HCT116 (cell line): ENCODE measurements around the gene TEAD3. TPM values are rescaled to one million over a fixed set of nuclear protein-coding genes. Genes with fewer than 3 reads are reported as not detected.

Experiments
- ATAC-seq: fragments of 200-7000 bp; cut with Tn5 transposase; 2 replicates; pipeline ENCODE4 v1.9.1; 2020; ENCODE audit warnings: mild to moderate bottlenecking, moderate library complexity
- BruUV-seq: library from RNA; stranded (reverse); fragments of 400-500 nt; replicated peaks from 2 replicates; lab custom pipeline; 2021; lab: Mats Ljungman, UMichigan
- CTCF ChIA-PET: fragments of 300-600 bp; sonication (Branson Sonifier 250); formaldehyde crosslinking; loops from one replicate; lab custom pipeline; 2021; ENCODE audit warnings: antibody characterized with exemption; lab: Charles Lee
- POLR2A ChIA-PET: fragments of 300-600, 350-600 bp; sonication (Branson Sonifier 250); formaldehyde crosslinking; loops from one replicate; lab custom pipeline; 2021; ENCODE audit warnings: antibody characterized with exemption; lab: Charles Lee
- RAD21 ChIA-PET, 2 experiments: fragments of 300-600 bp; sonication (Branson Sonifier 250); formaldehyde crosslinking; loops; one replicate each; lab custom pipeline; 2023; ENCODE audit warnings: low total read pairs in 2 of 2; ENCODE audit not compliant: uncharacterized antibody in 2 of 2, unreplicated experiment in 2 of 2, low non-redundant PET in 1 of 2; lab: Charles Lee
- DNase-seq: peaks from one replicate; pipeline ENCODE4 v3.0.0-alpha.2; 2010; ENCODE audit warnings: low read depth, low spot score
- H2AFZ ChIP-seq: fragments of 200-600 bp; shearing (Covaris generic), sonication (generic); 2 replicates; pipeline ENCODE4 v1.6.1; 2017; ENCODE audit warnings: low read depth, mixed run types, mixed read lengths, antibody characterized with exemption, low read length; ENCODE audit not compliant: poor library complexity, severe bottlenecking
- H3K27ac ChIP-seq: 2 replicates; pipeline ENCODE4 v1.5.1; 2012; ENCODE audit warnings: low read depth, low read length
- H3K27me3 ChIP-seq: fragments of 200-600 bp; sonication (generic); 2 replicates; pipeline ENCODE4 v1.6.1; 2016; ENCODE audit warnings: mixed run types, low read length, mixed read lengths; ENCODE audit not compliant: insufficient read depth
- H3K36me3 ChIP-seq, 2 experiments: fragments of 200-500 bp in 1 of 2; fragments of 200-600 bp in 1 of 2; sonication (Bioruptor generic) in 1 of 2; sonication (generic) in 1 of 2; 2 replicates each; pipeline versions ENCODE4 v1.5.1 to v1.6.1; 2014 to 2016; ENCODE audit warnings: low read length in 2 of 2, inconsistent platforms in 1 of 2, mixed read lengths in 1 of 2, mixed run types in 1 of 2; ENCODE audit not compliant: insufficient read depth in 2 of 2, control insufficient read depth in 1 of 2
- H3K4me1 ChIP-seq, 2 experiments: fragments of 200-600 bp in 1 of 2; sonication (generic) in 1 of 2; 2 replicates each; pipeline versions ENCODE4 v1.5.1 to v1.6.1; 2012 to 2017; ENCODE audit warnings: low read length in 2 of 2, inconsistent platforms in 1 of 2, mild to moderate bottlenecking in 1 of 2, mixed read lengths in 1 of 2, mixed run types in 1 of 2, moderate library complexity in 1 of 2; ENCODE audit not compliant: insufficient read depth in 2 of 2, control insufficient read depth in 1 of 2
- H3K4me2 ChIP-seq: fragments of 200-600 bp; sonication (generic); 2 replicates; pipeline ENCODE4 v1.6.1; 2017; ENCODE audit warnings: mixed run types, low read length, mixed read lengths
- H3K4me3 ChIP-seq, 2 experiments: fragments of 200-600 bp in 1 of 2; sonication (generic) in 1 of 2; replicated peaks in 1 of 2; 2 replicates each; pipeline ENCODE4 v1.5.1; 2011 to 2016; ENCODE audit warnings: low read length in 2 of 2, control low read depth in 1 of 2, low read depth in 1 of 2, mild to moderate bottlenecking in 1 of 2, mixed read lengths in 1 of 2, mixed run types in 1 of 2
- H3K79me2 ChIP-seq: fragments of 200-600 bp; sonication (generic); 2 replicates; pipeline ENCODE4 v1.6.1; 2017; ENCODE audit warnings: mild to moderate bottlenecking, mixed run types, low read length, moderate library complexity, mixed read lengths; ENCODE audit not compliant: insufficient read depth
- H3K9ac ChIP-seq: fragments of 200-600 bp; sonication (generic); 2 replicates; pipeline ENCODE4 v1.6.1; 2016; ENCODE audit warnings: low read length, mixed read lengths
- H3K9me2 ChIP-seq: fragments of 200-600 bp; sonication (generic), shearing (Covaris generic); 2 replicates; pipeline ENCODE4 v1.6.1; 2017; ENCODE audit warnings: mixed run types, mild to moderate bottlenecking, moderate library complexity; ENCODE audit not compliant: insufficient read depth
- H3K9me3 ChIP-seq, 2 experiments: fragments of 200-500 bp in 1 of 2; fragments of 200-600 bp in 1 of 2; sonication (Bioruptor generic) in 1 of 2; sonication (generic) in 1 of 2; 2 replicates each; pipeline ENCODE4 v1.6.1; 2014 to 2017; ENCODE audit warnings: low read length in 2 of 2, mixed read lengths in 2 of 2, inconsistent platforms in 1 of 2, low read depth in 1 of 2, mild to moderate bottlenecking in 1 of 2, mixed run types in 1 of 2, moderate library complexity in 1 of 2; ENCODE audit not compliant: control insufficient read depth in 1 of 2, insufficient read depth in 1 of 2
- H4K20me1 ChIP-seq: fragments of 200-600 bp; sonication (generic), shearing (Covaris generic); 2 replicates; pipeline ENCODE4 v1.6.1; 2017; ENCODE audit warnings: mixed run types, mild to moderate bottlenecking, moderate library complexity; ENCODE audit not compliant: insufficient read depth
- CEBPB ChIP-seq: IDR thresholded peaks from 2 replicates; pipeline ENCODE4 v1.6.1; 2012; ENCODE audit warnings: low read depth
- CTCF ChIP-seq, 3 experiments: fragments of 200-600 bp in 1 of 3; sonication (generic) in 1 of 3; IDR thresholded peaks in 2 of 3; conservative IDR thresholded peaks in 1 of 3; 2 replicates each; pipeline ENCODE4 v1.5.1; 2012 to 2017; ENCODE audit warnings: low read depth in 2 of 3, low read length in 2 of 3, antibody characterized with exemption in 1 of 3, borderline replicate concordance in 1 of 3, control low read depth in 1 of 3, mild to moderate bottlenecking in 1 of 3, mixed read lengths in 1 of 3, mixed run types in 1 of 3, moderate library complexity in 1 of 3; ENCODE audit not compliant: insufficient read depth in 1 of 3
- EGR1 ChIP-seq: IDR thresholded peaks from 2 replicates; pipeline ENCODE4 v1.6.1; 2012; ENCODE audit warnings: low read depth
- ELF1 ChIP-seq: IDR thresholded peaks from 2 replicates; pipeline ENCODE4 v1.6.1; 2012; ENCODE audit warnings: low read depth, borderline replicate concordance
- EZH2 ChIP-seq: fragments of 200-600 bp; sonication (generic); IDR thresholded peaks from 2 replicates; pipeline ENCODE4 v1.6.1; 2017; ENCODE audit warnings: antibody characterized with exemption, mixed run types
- EZH2phosphoT487 ChIP-seq: fragments of 200-600 bp; IDR thresholded peaks from 2 replicates; pipeline ENCODE4 v1.6.1; 2018; ENCODE audit warnings: antibody characterized with exemption, borderline replicate concordance
- JUND ChIP-seq: IDR thresholded peaks from 2 replicates; pipeline ENCODE4 v1.6.1; 2012
- POLR2A ChIP-seq: IDR thresholded peaks from 2 replicates; pipeline ENCODE4 v1.7.0; 2011; ENCODE audit warnings: borderline replicate concordance; ENCODE audit not compliant: insufficient read depth, insufficient read length; ENCODE audit errors: extremely low read depth
- RAD21 ChIP-seq: IDR thresholded peaks from 2 replicates; pipeline ENCODE4 v1.6.1; 2012; ENCODE audit warnings: low read depth, mild to moderate bottlenecking
- REST ChIP-seq: IDR thresholded peaks from 2 replicates; pipeline ENCODE4 v1.6.1; 2012; ENCODE audit warnings: low read depth
- SIN3A ChIP-seq: IDR thresholded peaks from 2 replicates; pipeline ENCODE4 v1.6.1; 2012; ENCODE audit warnings: low read depth
- SP1 ChIP-seq: IDR thresholded peaks from 2 replicates; pipeline ENCODE4 v1.6.1; 2012; ENCODE audit warnings: low read depth
- TCF7L2 ChIP-seq: IDR thresholded peaks from 2 replicates; pipeline ENCODE4 v1.7.0; 2011; ENCODE audit warnings: borderline replicate concordance, inconsistent platforms; ENCODE audit not compliant: insufficient read depth, insufficient read length; ENCODE audit errors: extremely low read depth
- YY1 ChIP-seq: IDR thresholded peaks from 2 replicates; pipeline ENCODE4 v1.6.1; 2011; ENCODE audit warnings: low read length, low read depth, moderate library complexity, mild to moderate bottlenecking; ENCODE audit not compliant: insufficient replicate concordance; ENCODE audit errors: extremely low read depth
- ZFX ChIP-seq: fragments of 450-650 bp; IDR thresholded peaks from 2 replicates; pipeline ENCODE4 v1.6.1; 2017
- ZNF274 ChIP-seq: fragments of 200-500 bp; sonication (Bioruptor generic); IDR thresholded peaks from 2 replicates; pipeline ENCODE4 v1.6.1; 2014; ENCODE audit warnings: mild to moderate bottlenecking, low read depth, low read length, inconsistent platforms
- intact Hi-C: fragments of 100-400 bp; cut with micrococcal nuclease; formaldehyde crosslinking; loops from 2 replicates; pipeline ENCODE4 v1.10.0; 2022
- total RNA-seq: library from RNA; stranded (reverse); gene quantifications from one replicate; pipeline ENCODE4 v1.2.1, GENCODE V29; 2021; ENCODE audit not compliant: unreplicated experiment
- TF ChIP-seq, protein P1 (sequence below): IDR thresholded peaks from 2 replicates; pipeline ENCODE4 v1.6.1; 2012
- TF ChIP-seq, protein P2 (sequence below): IDR thresholded peaks from 2 replicates; pipeline ENCODE4 v1.6.1; 2011; ENCODE audit warnings: mild to moderate bottlenecking, low read length, moderate library complexity; ENCODE audit not compliant: insufficient replicate concordance; ENCODE audit errors: extremely low read depth
- TF ChIP-seq, protein P3 (sequence below): IDR thresholded peaks from 2 replicates; pipeline ENCODE4 v1.6.1; 2012

TEAD3 gene
- total RNA-seq, 1 experiment from 2014 or later = 21.8 TPM

DNA sequence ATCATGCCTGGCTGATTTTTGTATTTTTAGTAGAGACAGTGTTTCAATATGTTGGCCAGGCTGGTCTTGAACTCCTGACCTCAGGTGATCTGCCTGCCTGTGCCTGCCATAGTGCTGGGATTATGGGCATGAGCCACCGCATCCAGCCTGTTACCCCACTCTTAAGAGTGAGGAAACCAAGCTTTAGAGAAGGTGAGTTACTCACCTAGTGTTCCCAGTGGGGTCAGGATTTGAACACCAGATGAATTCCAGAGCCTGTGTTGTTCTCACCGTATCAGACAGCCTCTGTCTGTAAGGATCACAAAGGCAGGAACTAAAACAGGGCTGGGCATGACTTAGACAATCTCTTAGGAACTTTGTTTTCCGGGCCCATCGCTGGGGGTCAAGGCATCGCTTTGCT, 54.2 kb downstream of the TEAD3 start:
- ATAC-seq (no peak), DNase-seq (no peak)
- ChIA-PET POLR2A (interaction anchor here (0.6 kb wide), 1 partner anchor 1245 kb away, joined by 3 read pairs; no protein-coding TSS in a partner anchor), RAD21 (no interaction called here), CTCF (no interaction called here)
- BruUV-seq = no TSS peak
- intact Hi-C loops = no loop called here
- no peak for TF ChIP-seq EZH2
- TF ChIP-seq JUND = no peak
- no peak for TF ChIP-seq EGR1
- no peak for TF ChIP-seq RAD21
- no peak for TF ChIP-seq CTCF (IDR thresholded peaks at IDR 0.05 in 2 of 3, conservative IDR thresholded peaks at IDR 0.05 in 1 of 3; ENCODE audit: borderline replicate concordance in 1 of 3, insufficient read depth in 1 of 3, low read depth in 2 of 3, low read length in 2 of 3)
- TF ChIP-seq, protein P1, sequence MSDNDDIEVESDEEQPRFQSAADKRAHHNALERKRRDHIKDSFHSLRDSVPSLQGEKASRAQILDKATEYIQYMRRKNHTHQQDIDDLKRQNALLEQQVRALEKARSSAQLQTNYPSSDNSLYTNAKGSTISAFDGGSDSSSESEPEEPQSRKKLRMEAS = no peak
- no peak for TF ChIP-seq YY1
- no peak for TF ChIP-seq CEBPB
- no peak for TF ChIP-seq SP1
- TF ChIP-seq ZFX = no peak
- no peak for TF ChIP-seq POLR2A
- TF ChIP-seq, protein P2, sequence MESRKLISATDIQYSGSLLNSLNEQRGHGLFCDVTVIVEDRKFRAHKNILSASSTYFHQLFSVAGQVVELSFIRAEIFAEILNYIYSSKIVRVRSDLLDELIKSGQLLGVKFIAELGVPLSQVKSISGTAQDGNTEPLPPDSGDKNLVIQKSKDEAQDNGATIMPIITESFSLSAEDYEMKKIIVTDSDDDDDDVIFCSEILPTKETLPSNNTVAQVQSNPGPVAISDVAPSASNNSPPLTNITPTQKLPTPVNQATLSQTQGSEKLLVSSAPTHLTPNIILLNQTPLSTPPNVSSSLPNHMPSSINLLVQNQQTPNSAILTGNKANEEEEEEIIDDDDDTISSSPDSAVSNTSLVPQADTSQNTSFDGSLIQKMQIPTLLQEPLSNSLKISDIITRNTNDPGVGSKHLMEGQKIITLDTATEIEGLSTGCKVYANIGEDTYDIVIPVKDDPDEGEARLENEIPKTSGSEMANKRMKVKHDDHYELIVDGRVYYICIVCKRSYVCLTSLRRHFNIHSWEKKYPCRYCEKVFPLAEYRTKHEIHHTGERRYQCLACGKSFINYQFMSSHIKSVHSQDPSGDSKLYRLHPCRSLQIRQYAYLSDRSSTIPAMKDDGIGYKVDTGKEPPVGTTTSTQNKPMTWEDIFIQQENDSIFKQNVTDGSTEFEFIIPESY = no peak
- no peak for TF ChIP-seq ZNF274
- no peak for TF ChIP-seq REST
- TF ChIP-seq SIN3A = no peak
- TF ChIP-seq TCF7L2 = no peak
- no peak for TF ChIP-seq ELF1
- no peak for TF ChIP-seq EZH2phosphoT487
- TF ChIP-seq, protein P3, sequence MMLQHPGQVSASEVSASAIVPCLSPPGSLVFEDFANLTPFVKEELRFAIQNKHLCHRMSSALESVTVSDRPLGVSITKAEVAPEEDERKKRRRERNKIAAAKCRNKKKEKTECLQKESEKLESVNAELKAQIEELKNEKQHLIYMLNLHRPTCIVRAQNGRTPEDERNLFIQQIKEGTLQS = no peak
- no peaks in the 10 kb centered on the region for H3K36me3 ChIP-seq
- no peak overlapping the region for H3K4me3 ChIP-seq
- no peaks in the 10 kb centered on the region for H3K79me2 ChIP-seq
- H3K9me2 ChIP-seq = no peaks in the 10 kb centered on the region
- H3K9ac ChIP-seq = no peak overlapping the region
- H4K20me1 ChIP-seq = no peaks in the 10 kb centered on the region
- H3K27ac ChIP-seq = no peak overlapping the region
- no peaks in the 10 kb centered on the region; a peak in 1 of 4 replicates for H3K4me1 ChIP-seq
- no peak overlapping the region for H2AFZ ChIP-seq
- H3K4me2 ChIP-seq = no peak overlapping the region
- H3K27me3 ChIP-seq = no peaks in the 10 kb centered on the region
- H3K9me3 ChIP-seq = no peaks in the 10 kb centered on the region
